ENCODE data around the gene RND3.

- TF ChIP-seq REST (tag by site-specific recombination; IDR thresholded peaks at IDR 0.05) (no peak), KLF8 (tag by site-specific recombination; IDR thresholded peaks at IDR 0.05) (no peak), OSR2 (tag by site-specific recombination; IDR thresholded peaks at IDR 0.05) (no peak), CTCF (tag by site-specific recombination; IDR thresholded peaks at IDR 0.05) (no peak), ZSCAN23 (tag by site-specific recombination; IDR thresholded peaks at IDR 0.05) (no peak), ZNF155 (tag by site-specific recombination; IDR thresholded peaks at IDR 0.05) (no peak)
Measured at GRCh38 chr2:150517951-150518680, 30.6 kb upstream of the RND3 start.
